T-helper 1 cell treated with Interleukin-12 subunit alpha and Interleukin-12 subunit beta and Interleukin-4 antibody, amounts not matched to agents 30 ng/mL and 1 ng/mL, for 36 hours (primary cell): ENCODE measurements around the gene ENTPD5. TPM values are rescaled to one million over a fixed set of nuclear protein-coding genes. Genes with fewer than 3 reads are reported as not detected.
"Not testable (repeated sequence)": the region's sequence is repeated elsewhere in the genome, so short reads cannot be mapped to it uniquely, and the experiment has no call there.

Experiments
- intact Hi-C: fragments of 100-400 bp; cut with micrococcal nuclease; formaldehyde crosslinking; loops from one replicate; pipeline ENCODE4 v1.15.1; 2024
- total RNA-seq: library from RNA; stranded (reverse); gene quantifications from 2 replicates; pipeline ENCODE4 v1.2.3, GENCODE V29; 2022

ENTPD5 gene
- total RNA-seq, 1 donor from 2014 or later, result 9.1 TPM

- intact Hi-C loops, result no loop called here
Observed at GRCh38 chr14:73945159-73945670, 73.9 kb downstream of the ENTPD5 start.

GRCh38 chr14:73944432-73945158 lies 74.5 kb downstream of the ENTPD5 start:
- intact Hi-C loops, result no loop called here

DNA sequence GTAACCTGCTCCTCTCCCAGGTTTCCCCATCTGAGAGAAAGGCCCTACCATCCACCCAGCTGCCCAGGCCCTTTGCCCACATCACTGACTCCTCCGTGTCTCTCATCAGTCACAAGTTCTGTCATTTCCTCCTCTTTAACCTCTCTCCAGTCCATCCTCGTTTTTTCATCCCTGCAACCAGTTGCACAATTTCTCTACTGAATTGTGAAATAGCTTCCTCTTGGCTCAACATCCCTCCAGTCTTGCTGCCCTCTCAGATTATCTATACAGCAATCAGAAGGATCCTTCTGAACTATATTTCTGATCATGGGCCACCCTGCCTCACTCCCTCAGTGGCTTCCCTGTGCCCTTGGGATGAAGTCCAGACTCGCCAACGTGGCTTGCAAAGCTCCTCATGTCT lies 76.0 kb downstream of the ENTPD5 start:
- intact Hi-C loops, result no loop called here

- intact Hi-C loops, result no loop called here
Observed at GRCh38 chr14:73942180-73942579, 76.9 kb downstream of the ENTPD5 start.

GRCh38 chr14:73937012-73937411 lies 82.1 kb downstream of the ENTPD5 start:
- intact Hi-C loops, result no loop called here

DNA sequence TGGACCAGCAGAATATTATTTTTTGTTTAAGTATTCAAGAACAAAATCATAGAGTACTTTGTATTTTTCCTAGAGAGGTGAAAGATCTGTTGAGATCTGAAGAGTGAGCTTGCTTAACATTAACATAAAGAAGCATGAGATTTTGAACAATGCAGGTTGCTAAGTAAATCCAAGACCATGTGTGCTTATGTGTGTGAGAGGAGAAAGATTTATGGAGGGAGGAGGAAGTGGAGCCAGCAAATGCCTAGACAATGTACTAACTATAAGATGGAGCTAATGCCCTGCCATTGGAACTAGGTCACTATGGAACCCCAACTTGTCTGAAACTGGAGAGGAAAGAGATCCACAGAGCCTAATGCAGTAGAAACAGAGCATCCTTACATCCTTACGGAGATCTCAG lies 82.5 kb downstream of the ENTPD5 start:
- intact Hi-C loops, result no loop called here

DNA sequence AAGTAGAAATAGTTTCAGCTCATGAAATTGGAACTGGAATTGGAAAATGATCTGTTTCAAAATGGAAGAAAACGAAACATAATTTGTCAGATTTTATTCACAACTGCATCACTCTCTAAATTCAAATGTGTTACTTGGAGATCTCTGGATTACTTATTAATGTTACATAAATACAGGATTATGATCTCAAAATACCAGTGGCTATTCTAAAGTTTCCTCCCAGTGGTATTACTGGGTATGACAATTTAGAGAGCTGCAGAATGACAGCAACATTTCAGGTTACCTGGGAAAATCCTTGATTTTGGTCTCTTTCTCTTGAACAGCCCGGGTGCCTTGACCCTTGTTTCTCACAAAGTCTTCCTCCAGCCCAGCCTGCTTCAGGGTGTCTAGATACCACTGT lies 83.4 kb downstream of the ENTPD5 start:
- intact Hi-C loops, result no loop called here

DNA sequence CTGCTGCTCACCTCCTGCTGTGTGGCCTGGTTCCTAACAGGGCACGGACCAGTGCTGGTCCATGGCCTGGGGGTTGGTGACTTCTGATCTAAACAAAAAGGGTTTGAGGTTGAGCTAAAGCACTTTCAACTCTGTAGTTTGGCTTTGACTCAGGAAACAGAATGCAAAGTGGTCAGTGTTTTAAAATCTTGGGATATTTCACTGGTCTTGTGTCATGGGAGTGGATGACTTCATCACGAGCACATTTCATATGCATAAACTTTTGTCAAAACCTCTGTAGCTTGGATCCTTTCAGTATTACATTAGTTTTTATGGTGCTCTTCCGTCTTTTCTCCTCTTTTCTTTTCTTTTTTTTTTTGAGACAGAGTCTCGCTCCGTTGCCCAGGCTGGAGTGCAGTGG lies 94.8 kb downstream of the ENTPD5 start:
- intact Hi-C loops, result no loop called here

DNA sequence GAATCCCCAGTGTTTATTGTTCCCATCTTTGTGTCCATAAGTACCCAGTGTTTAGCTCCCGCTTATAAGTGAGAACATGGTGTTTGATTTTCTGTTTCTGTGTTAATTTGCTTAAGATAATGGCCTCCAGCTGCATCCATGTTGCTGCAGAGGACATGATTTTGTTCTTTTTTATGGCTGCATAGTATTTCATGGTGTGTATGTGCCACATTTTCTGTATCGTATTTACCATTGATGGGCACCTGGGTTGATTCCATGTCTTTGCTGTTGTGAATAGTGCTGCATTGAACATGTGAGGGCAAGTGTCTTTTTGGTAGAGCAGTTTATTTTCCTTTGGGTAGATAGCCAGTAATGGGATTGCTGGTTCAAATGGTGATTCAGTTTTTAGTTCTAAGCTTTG lies 99.6 kb downstream of the ENTPD5 start:
- intact Hi-C loops, result not testable (repeated sequence)

- intact Hi-C loops, result no loop called here
Observed at GRCh38 chr14:73916324-73916723, 102.8 kb downstream of the ENTPD5 start.

- intact Hi-C loops, result no loop called here
Observed at GRCh38 chr14:73913256-73913655, 105.8 kb downstream of the ENTPD5 start.

GRCh38 chr14:73909681-73910080 lies 109.4 kb downstream of the ENTPD5 start:
- intact Hi-C loops, result no loop called here

Other genes with a start within 250 kb of the ENTPD5 start
- gene PTGR2, start 167.5 kb downstream of the ENTPD5 start, total RNA-seq, result 0.61 and 0.71 TPM in 2 replicates
- gene ZNF410, start 132.4 kb downstream of the ENTPD5 start, total RNA-seq, result 53.2 and 58.4 TPM in 2 replicates
- gene FAM161B, start 69.2 kb downstream of the ENTPD5 start, total RNA-seq, result 1.3 and 1.4 TPM in 2 replicates
- 17.7 and 20.0 TPM in 2 replicates for gene COQ6, start 69.0 kb downstream of the ENTPD5 start, total RNA-seq
- 1.0 and 1.1 TPM in 2 replicates for gene BBOF1, start 61 bp upstream of the ENTPD5 start, total RNA-seq
- gene ALDH6A1, start 65.2 kb upstream of the ENTPD5 start, total RNA-seq, result 10.8 and 11.8 TPM in 2 replicates
- 17.2 and 18.1 TPM in 2 replicates for gene LIN52, start 65.7 kb upstream of the ENTPD5 start, total RNA-seq
- gene VSX2, start 220.2 kb upstream of the ENTPD5 start, total RNA-seq, result not detected in 2 replicates